HEK293 (cell line): ENCODE data around the gene MAPKAP1.

Experiments used
- ATF2 ChIP-seq: fragments of 450-650 bp; formaldehyde crosslinking; IDR thresholded peaks from 2 replicates; pipeline ENCODE4 v1.5.1; 2016; ENCODE audit warnings: missing biosample characterization, missing genetic modification characterization, low read depth
- CTCF ChIP-seq: fragments of 450-650 bp; formaldehyde crosslinking; IDR thresholded peaks from 2 replicates; pipeline ENCODE4 v1.5.1; 2016; ENCODE audit warnings: missing biosample characterization, missing genetic modification characterization
- KLF1 ChIP-seq: fragments of 450-650 bp; formaldehyde crosslinking; IDR thresholded peaks from 2 replicates; pipeline ENCODE4 v1.5.1; 2016; ENCODE audit warnings: missing biosample characterization, missing genetic modification characterization
- MYNN ChIP-seq: fragments of 450-650 bp; formaldehyde crosslinking; IDR thresholded peaks from 2 replicates; pipeline ENCODE4 v1.5.1; 2016; ENCODE audit warnings: missing biosample characterization, missing genetic modification characterization, borderline replicate concordance
- YY1 ChIP-seq: fragments of 450-650 bp; formaldehyde crosslinking; IDR thresholded peaks from 2 replicates; pipeline ENCODE4 v1.5.1; 2018; ENCODE audit warnings: missing biosample characterization, missing genetic modification characterization
- ZBTB10 ChIP-seq: fragments of 450-650 bp; formaldehyde crosslinking; IDR thresholded peaks from 2 replicates; pipeline ENCODE4 v1.5.1; 2016; ENCODE audit warnings: missing biosample characterization, missing genetic modification characterization
- ZBTB17 ChIP-seq: fragments of 450-650 bp; formaldehyde crosslinking; IDR thresholded peaks from 2 replicates; pipeline ENCODE4 v1.5.1; 2016; ENCODE audit warnings: missing biosample characterization, missing genetic modification characterization
- ZBTB26 ChIP-seq: fragments of 450-650 bp; formaldehyde crosslinking; optimal IDR thresholded peaks from 2 replicates; pipeline ENCODE3; 2016; ENCODE audit warnings: missing biosample characterization, mild to moderate bottlenecking, missing genetic modification characterization
- ZNF112 ChIP-seq: fragments of 450-650 bp; formaldehyde crosslinking; IDR thresholded peaks from 2 replicates; pipeline ENCODE4 v1.5.0; 2017; ENCODE audit warnings: missing biosample characterization, missing genetic modification characterization
- ZNF132 ChIP-seq: fragments of 450-650 bp; formaldehyde crosslinking; IDR thresholded peaks from 2 replicates; pipeline ENCODE4 v1.5.1; 2017; ENCODE audit warnings: missing biosample characterization, missing genetic modification characterization, borderline replicate concordance
- ZNF169 ChIP-seq: fragments of 450-650 bp; formaldehyde crosslinking; IDR thresholded peaks from 2 replicates; pipeline ENCODE4 v1.5.1; 2016; ENCODE audit warnings: missing biosample characterization, missing genetic modification characterization
- ZNF362 ChIP-seq: fragments of 450-650 bp; formaldehyde crosslinking; IDR thresholded peaks from 2 replicates; pipeline ENCODE4 v1.5.1; 2016; ENCODE audit warnings: missing biosample characterization, missing genetic modification characterization
- ZNF624 ChIP-seq: fragments of 450-650 bp; formaldehyde crosslinking; IDR thresholded peaks from 2 replicates; pipeline ENCODE4 v1.5.1; 2017; ENCODE audit warnings: missing biosample characterization, missing genetic modification characterization
- TF ChIP-seq, protein P1 (sequence below): fragments of 450-650 bp; formaldehyde crosslinking; IDR thresholded peaks from 2 replicates; pipeline ENCODE4 v1.5.1; 2016; ENCODE audit warnings: missing biosample characterization, missing genetic modification characterization

DNA sequence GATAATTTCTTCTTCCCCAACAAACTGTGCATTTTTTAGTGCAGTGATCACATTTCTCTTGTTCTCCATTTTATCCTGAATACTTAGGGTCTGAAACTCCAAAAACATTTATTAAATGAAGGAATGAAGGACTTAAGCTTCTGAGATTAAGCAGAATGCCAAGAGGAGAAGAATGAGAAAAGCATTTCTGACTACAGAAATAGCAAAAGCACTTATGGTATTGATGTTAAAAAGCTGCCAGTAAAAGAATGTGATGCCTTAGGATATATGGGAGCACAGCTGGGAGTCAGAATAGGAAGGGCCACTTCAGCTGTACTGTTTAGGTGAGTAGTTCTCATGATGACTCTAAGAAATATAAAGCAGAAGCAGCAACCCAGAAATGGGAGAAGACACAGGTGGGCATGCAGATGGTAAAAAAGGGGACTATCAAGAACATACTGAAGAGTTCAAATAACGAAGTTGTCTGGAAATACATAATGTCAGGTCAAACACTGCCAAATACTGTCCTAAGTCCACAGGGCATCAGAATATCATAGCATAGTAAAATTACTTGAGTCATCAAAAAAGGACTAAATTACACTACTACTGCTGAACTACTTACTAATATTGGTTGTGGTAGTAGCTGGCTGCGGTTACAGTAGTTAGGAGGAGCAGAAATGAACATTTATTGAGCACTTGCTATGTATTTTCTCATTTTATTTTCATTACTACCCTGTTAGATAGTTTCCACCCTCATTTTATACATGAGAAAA, 132.7 kb downstream of the MAPKAP1 start:
- TF ChIP-seq ZNF362 (tag by site-specific recombination) (no peak), KLF1 (tag by site-specific recombination) (no peak), CTCF (no peak), ZNF624 (tag by site-specific recombination) (no peak), ZBTB26 (no peak), ZBTB17 (no peak), ZBTB10 (tag by site-specific recombination) (no peak), YY1 (tag by site-specific recombination) (no peak), ZNF112 (tag by site-specific recombination) (no peak), ZNF132 (tag by site-specific recombination) (no peak), ZNF169 (tag by site-specific recombination) (no peak), MYNN (tag by site-specific recombination) (no peak), ATF2 (tag by site-specific recombination) (no peak)
- TF ChIP-seq, protein P1, sequence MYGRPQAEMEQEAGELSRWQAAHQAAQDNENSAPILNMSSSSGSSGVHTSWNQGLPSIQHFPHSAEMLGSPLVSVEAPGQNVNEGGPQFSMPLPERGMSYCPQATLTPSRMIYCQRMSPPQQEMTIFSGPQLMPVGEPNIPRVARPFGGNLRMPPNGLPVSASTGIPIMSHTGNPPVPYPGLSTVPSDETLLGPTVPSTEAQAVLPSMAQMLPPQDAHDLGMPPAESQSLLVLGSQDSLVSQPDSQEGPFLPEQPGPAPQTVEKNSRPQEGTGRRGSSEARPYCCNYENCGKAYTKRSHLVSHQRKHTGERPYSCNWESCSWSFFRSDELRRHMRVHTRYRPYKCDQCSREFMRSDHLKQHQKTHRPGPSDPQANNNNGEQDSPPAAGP (tag by site-specific recombination), result no peak
